Liver (tissue), 9 donors: ENCODE measurements around the gene CNTN5. TPM values are rescaled to one million over a fixed set of nuclear protein-coding genes. Genes with fewer than 3 reads are reported as not detected.

Experiments
- DNase-seq: peaks from one replicate; pipeline ENCODE4 v3.0.0-alpha.2; 2017; ENCODE audit warnings: low spot score
- H3K27ac ChIP-seq, 2 donors: one replicate each; pipeline ENCODE4 v1.7.0; 2013; ENCODE audit warnings: inconsistent platforms in 2 of 2, low read length in 2 of 2, control low read depth in 1 of 2, low read depth in 1 of 2, mild to moderate bottlenecking in 1 of 2
- H3K27me3 ChIP-seq, 4 donors: one replicate each; pipeline versions ENCODE4 v1.6.1 to v1.7.0; 2013; ENCODE audit warnings: low read length in 3 of 4, inconsistent platforms in 1 of 4, mild to moderate bottlenecking in 1 of 4, moderate library complexity in 1 of 4; ENCODE audit not compliant: control insufficient read depth in 4 of 4, insufficient read depth in 4 of 4
- H3K36me3 ChIP-seq, 4 donors: one replicate each; pipeline versions ENCODE4 v1.6.1 to v1.7.0; 2013; ENCODE audit warnings: low read length in 3 of 4, mild to moderate bottlenecking in 3 of 4, low read depth in 1 of 4, moderate library complexity in 1 of 4; ENCODE audit not compliant: control insufficient read depth in 4 of 4, insufficient read depth in 3 of 4
- H3K4me1 ChIP-seq, 4 donors: one replicate each; pipeline versions ENCODE4 v1.6.1 to v1.7.0; 2013; ENCODE audit warnings: low read length in 3 of 4, mild to moderate bottlenecking in 3 of 4, moderate library complexity in 1 of 4; ENCODE audit not compliant: control insufficient read depth in 4 of 4, insufficient read depth in 4 of 4
- H3K4me3 ChIP-seq, 3 donors: one replicate each; pipeline versions ENCODE4 v1.6.1 to v1.7.0; 2013; ENCODE audit warnings: low read length in 3 of 3, control low read depth in 1 of 3, low read depth in 1 of 3, mild to moderate bottlenecking in 1 of 3
- H3K9ac ChIP-seq, 2 donors: one replicate each; pipeline ENCODE4 v1.7.0; 2013; ENCODE audit warnings: low read length in 2 of 2, mild to moderate bottlenecking in 2 of 2, moderate library complexity in 2 of 2, control low read depth in 1 of 2, low read depth in 1 of 2
- H3K9me3 ChIP-seq, 4 donors: one replicate each; pipeline versions ENCODE4 v1.6.1 to v1.7.0; 2013; ENCODE audit warnings: low read length in 3 of 4; ENCODE audit not compliant: control insufficient read depth in 4 of 4
- EGR1 ChIP-seq, 2 donors: IDR thresholded peaks; 2 replicates each; pipeline ENCODE4 v1.6.1; 2016 to 2018; ENCODE audit warnings: antibody characterized with exemption in 2 of 2, low read depth in 2 of 2
- FOXA1 ChIP-seq: IDR thresholded peaks from 2 replicates; pipeline ENCODE4 v1.6.1; 2016; ENCODE audit warnings: antibody characterized with exemption
- FOXA2 ChIP-seq: IDR thresholded peaks from 2 replicates; pipeline ENCODE4 v1.6.1; 2016; ENCODE audit warnings: antibody characterized with exemption
- GABPA ChIP-seq, 2 donors: IDR thresholded peaks in 1 of 2; conservative IDR thresholded peaks in 1 of 2; 2 replicates each; pipeline ENCODE4 v1.6.1; 2016; ENCODE audit warnings: antibody characterized with exemption in 2 of 2, mild to moderate bottlenecking in 1 of 2, moderate library complexity in 1 of 2
- HNF4A ChIP-seq, 2 donors: conservative IDR thresholded peaks; 2 replicates each; pipeline ENCODE4 v1.6.1; 2016; ENCODE audit warnings: antibody characterized with exemption in 2 of 2, mild to moderate bottlenecking in 2 of 2
- HNF4G ChIP-seq: IDR thresholded peaks from 2 replicates; pipeline ENCODE4 v1.6.1; 2016; ENCODE audit warnings: antibody characterized with exemption
- JUND ChIP-seq, 2 donors: IDR thresholded peaks; 2 replicates each; pipeline ENCODE4 v1.6.1; 2016; ENCODE audit warnings: antibody characterized with exemption in 2 of 2
- NR2F2 ChIP-seq: IDR thresholded peaks from 2 replicates; pipeline ENCODE4 v1.6.1; 2016; ENCODE audit warnings: antibody characterized with exemption
- RAD21 ChIP-seq, 2 donors: IDR thresholded peaks; 2 replicates each; pipeline ENCODE4 v1.6.1; 2016; ENCODE audit warnings: antibody characterized with exemption in 2 of 2, mild to moderate bottlenecking in 2 of 2
- RXRA ChIP-seq, 2 donors: IDR thresholded peaks; 2 replicates each; pipeline ENCODE4 v1.6.1; 2017 to 2018; ENCODE audit warnings: antibody characterized with exemption in 2 of 2, mild to moderate bottlenecking in 1 of 2
- SP1 ChIP-seq: IDR thresholded peaks from 2 replicates; pipeline ENCODE4 v1.6.1; 2018; ENCODE audit warnings: antibody characterized with exemption, mild to moderate bottlenecking
- TAF1 ChIP-seq: conservative IDR thresholded peaks from 2 replicates; pipeline ENCODE4 v1.6.1; 2016; ENCODE audit warnings: antibody characterized with exemption, mild to moderate bottlenecking
- YY1 ChIP-seq: IDR thresholded peaks from 2 replicates; pipeline ENCODE4 v1.6.1; 2016; ENCODE audit warnings: antibody characterized with exemption, mild to moderate bottlenecking
- WGBS: extraction: QIAGEN DNeasy Blood & Tissue Kit; methylation state at CpG from one replicate; pipeline ENCODE4 v1.1.7; 2013; 5-methylcytosine and 5-hydroxymethylcytosine counted together
- polyA plus RNA-seq, 2 donors: library from polyadenylated mRNA; stranded (reverse) in 1 of 2; unstranded in 1 of 2; fragments of 200-250 nt in 1 of 2; fragments of >200 nt in 1 of 2; fragmentation: Nextera tagmentation in 1 of 2; extraction: Ambion mirVana in 1 of 2; gene quantifications; one replicate each; pipeline versions ENCODE4 v1.2.1 to v1.2.3, GENCODE V29; 2013 to 2015
- total RNA-seq, 2 donors: library from RNA; depleted of rRNA; stranded (reverse); fragments of >200 nt; gene quantifications; one replicate each; pipeline ENCODE4 v1.2.3, GENCODE V29; 2014
- TF ChIP-seq, protein P1 (sequence below): IDR thresholded peaks from 2 replicates; pipeline ENCODE4 v1.6.1; 2016; ENCODE audit warnings: antibody characterized with exemption
- TF ChIP-seq, protein P2 (sequence below): fragments of 150-350 bp; IDR thresholded peaks from 2 replicates; pipeline ENCODE4 v1.5.1; 2017; ENCODE audit warnings: improper control_type of control experiment, low read depth, low read length; ENCODE audit not compliant: missing input control
- TF ChIP-seq, protein P3 (sequence below): IDR thresholded peaks from 2 replicates; pipeline ENCODE4 v1.6.1; 2016; ENCODE audit warnings: antibody characterized with exemption
- TF ChIP-seq, protein P4 (sequence below): IDR thresholded peaks from 2 replicates; pipeline ENCODE4 v1.6.1; 2016; ENCODE audit warnings: antibody characterized with exemption
- TF ChIP-seq, protein P5 (sequence below): IDR thresholded peaks from 2 replicates; pipeline ENCODE4 v1.6.1; 2016; ENCODE audit warnings: antibody characterized with exemption, mild to moderate bottlenecking
- donor health status: healthy.
- donor health status: healthy.
- donor health status: healthy.
- donor health status: healthy.
- donor health status: healthy.

Gene CNTN5
- total and polyA plus RNA-seq, 4 donors, result 0.01 to 0.08 (median 0.04) TPM

DNA sequence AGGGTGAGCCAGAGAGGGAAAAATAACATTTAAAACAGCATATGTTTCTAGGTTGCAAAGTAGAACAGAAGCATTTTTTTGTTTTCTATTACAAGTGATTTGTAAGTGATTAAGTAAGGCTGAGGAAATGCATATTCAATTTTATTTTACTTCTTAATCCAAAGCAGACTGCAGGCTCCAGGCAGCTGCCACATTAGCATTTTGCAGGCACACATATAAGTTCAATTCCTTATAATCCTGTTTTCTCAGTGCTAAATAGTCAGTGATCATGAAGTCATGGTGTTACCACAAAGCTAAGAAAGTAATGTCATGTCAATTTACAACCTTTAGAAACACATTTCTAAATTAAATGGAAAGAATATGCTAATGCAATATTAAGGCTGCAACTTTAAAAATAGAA, 149.8 kb downstream of the CNTN5 start:
- no peaks in the 10 kb centered on the region for H3K27me3 ChIP-seq
- no peak overlapping the region for H3K9ac ChIP-seq
- DNase-seq, result no peak
- no peaks in the 10 kb centered on the region for H3K9me3 ChIP-seq
- H3K36me3 ChIP-seq, result no peaks in the 10 kb centered on the region
- TF ChIP-seq GABPA (IDR thresholded peaks at IDR 0.05 in 1 of 2, conservative IDR thresholded peaks at IDR 0.05 in 1 of 2) (no peak), FOXA1 (no peak), SP1 (no peak), TAF1 (no peak), FOXA2 (no peak), HNF4G (no peak), HNF4A (conservative IDR thresholded peaks at IDR 0.05) (no peak), JUND (IDR thresholded peaks at IDR 0.05) (no peak), RXRA (IDR thresholded peaks at IDR 0.05) (no peak), NR2F2 (no peak), RAD21 (IDR thresholded peaks at IDR 0.05) (no peak), YY1 (no peak), EGR1 (IDR thresholded peaks at IDR 0.05; ENCODE audit: low read depth in 2 of 2) (no peak)
- TF ChIP-seq, protein P1, sequence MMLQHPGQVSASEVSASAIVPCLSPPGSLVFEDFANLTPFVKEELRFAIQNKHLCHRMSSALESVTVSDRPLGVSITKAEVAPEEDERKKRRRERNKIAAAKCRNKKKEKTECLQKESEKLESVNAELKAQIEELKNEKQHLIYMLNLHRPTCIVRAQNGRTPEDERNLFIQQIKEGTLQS, result no peak
- TF ChIP-seq, protein P2, sequence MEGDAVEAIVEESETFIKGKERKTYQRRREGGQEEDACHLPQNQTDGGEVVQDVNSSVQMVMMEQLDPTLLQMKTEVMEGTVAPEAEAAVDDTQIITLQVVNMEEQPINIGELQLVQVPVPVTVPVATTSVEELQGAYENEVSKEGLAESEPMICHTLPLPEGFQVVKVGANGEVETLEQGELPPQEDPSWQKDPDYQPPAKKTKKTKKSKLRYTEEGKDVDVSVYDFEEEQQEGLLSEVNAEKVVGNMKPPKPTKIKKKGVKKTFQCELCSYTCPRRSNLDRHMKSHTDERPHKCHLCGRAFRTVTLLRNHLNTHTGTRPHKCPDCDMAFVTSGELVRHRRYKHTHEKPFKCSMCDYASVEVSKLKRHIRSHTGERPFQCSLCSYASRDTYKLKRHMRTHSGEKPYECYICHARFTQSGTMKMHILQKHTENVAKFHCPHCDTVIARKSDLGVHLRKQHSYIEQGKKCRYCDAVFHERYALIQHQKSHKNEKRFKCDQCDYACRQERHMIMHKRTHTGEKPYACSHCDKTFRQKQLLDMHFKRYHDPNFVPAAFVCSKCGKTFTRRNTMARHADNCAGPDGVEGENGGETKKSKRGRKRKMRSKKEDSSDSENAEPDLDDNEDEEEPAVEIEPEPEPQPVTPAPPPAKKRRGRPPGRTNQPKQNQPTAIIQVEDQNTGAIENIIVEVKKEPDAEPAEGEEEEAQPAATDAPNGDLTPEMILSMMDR, result no peak
- TF ChIP-seq, protein P3, sequence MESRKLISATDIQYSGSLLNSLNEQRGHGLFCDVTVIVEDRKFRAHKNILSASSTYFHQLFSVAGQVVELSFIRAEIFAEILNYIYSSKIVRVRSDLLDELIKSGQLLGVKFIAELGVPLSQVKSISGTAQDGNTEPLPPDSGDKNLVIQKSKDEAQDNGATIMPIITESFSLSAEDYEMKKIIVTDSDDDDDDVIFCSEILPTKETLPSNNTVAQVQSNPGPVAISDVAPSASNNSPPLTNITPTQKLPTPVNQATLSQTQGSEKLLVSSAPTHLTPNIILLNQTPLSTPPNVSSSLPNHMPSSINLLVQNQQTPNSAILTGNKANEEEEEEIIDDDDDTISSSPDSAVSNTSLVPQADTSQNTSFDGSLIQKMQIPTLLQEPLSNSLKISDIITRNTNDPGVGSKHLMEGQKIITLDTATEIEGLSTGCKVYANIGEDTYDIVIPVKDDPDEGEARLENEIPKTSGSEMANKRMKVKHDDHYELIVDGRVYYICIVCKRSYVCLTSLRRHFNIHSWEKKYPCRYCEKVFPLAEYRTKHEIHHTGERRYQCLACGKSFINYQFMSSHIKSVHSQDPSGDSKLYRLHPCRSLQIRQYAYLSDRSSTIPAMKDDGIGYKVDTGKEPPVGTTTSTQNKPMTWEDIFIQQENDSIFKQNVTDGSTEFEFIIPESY, result no peak
- TF ChIP-seq, protein P4, sequence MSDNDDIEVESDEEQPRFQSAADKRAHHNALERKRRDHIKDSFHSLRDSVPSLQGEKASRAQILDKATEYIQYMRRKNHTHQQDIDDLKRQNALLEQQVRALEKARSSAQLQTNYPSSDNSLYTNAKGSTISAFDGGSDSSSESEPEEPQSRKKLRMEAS, result no peak
- TF ChIP-seq, protein P5, sequence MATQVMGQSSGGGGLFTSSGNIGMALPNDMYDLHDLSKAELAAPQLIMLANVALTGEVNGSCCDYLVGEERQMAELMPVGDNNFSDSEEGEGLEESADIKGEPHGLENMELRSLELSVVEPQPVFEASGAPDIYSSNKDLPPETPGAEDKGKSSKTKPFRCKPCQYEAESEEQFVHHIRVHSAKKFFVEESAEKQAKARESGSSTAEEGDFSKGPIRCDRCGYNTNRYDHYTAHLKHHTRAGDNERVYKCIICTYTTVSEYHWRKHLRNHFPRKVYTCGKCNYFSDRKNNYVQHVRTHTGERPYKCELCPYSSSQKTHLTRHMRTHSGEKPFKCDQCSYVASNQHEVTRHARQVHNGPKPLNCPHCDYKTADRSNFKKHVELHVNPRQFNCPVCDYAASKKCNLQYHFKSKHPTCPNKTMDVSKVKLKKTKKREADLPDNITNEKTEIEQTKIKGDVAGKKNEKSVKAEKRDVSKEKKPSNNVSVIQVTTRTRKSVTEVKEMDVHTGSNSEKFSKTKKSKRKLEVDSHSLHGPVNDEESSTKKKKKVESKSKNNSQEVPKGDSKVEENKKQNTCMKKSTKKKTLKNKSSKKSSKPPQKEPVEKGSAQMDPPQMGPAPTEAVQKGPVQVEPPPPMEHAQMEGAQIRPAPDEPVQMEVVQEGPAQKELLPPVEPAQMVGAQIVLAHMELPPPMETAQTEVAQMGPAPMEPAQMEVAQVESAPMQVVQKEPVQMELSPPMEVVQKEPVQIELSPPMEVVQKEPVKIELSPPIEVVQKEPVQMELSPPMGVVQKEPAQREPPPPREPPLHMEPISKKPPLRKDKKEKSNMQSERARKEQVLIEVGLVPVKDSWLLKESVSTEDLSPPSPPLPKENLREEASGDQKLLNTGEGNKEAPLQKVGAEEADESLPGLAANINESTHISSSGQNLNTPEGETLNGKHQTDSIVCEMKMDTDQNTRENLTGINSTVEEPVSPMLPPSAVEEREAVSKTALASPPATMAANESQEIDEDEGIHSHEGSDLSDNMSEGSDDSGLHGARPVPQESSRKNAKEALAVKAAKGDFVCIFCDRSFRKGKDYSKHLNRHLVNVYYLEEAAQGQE, result no peak
- no peaks in the 10 kb centered on the region for H3K4me1 ChIP-seq
- H3K4me3 ChIP-seq, result no peak overlapping the region
- H3K27ac ChIP-seq, result no peak overlapping the region

DNA sequence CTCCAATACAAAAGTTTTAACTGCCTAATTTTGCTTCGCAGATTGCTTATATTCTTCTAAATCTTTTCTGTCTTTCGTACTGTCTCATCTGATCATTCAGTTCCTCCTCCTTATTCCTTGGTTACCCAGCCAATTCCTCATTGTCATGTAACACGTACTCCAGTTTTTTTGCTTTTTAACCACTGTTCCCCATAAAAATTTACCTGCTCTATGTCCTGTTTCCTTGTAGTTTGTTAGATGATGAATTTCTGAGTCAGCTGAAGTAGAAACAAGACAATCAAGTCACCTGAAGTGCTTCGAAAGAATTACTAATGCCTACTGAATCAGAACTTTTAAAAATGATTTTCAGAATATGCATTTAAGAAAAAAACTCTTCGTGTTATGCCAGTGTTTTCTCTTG, 150.6 kb downstream of the CNTN5 start:
- H3K9me3 ChIP-seq, result no peaks in the 10 kb centered on the region
- 80% methylated on average over 5 of the region's 5 CpGs for WGBS
- no peak overlapping the region for H3K9ac ChIP-seq
- TF ChIP-seq GABPA (IDR thresholded peaks at IDR 0.05 in 1 of 2, conservative IDR thresholded peaks at IDR 0.05 in 1 of 2) (no peak), YY1 (no peak), TAF1 (no peak), FOXA1 (no peak), JUND (IDR thresholded peaks at IDR 0.05) (no peak), NR2F2 (no peak), FOXA2 (no peak), RAD21 (IDR thresholded peaks at IDR 0.05) (no peak), RXRA (IDR thresholded peaks at IDR 0.05) (no peak), HNF4G (no peak)
- TF ChIP-seq, protein P3, result no peak
- TF ChIP-seq, protein P5, result no peak
- no peak for DNase-seq
- no peaks in the 10 kb centered on the region for H3K27me3 ChIP-seq
- H3K27ac ChIP-seq, result no peak overlapping the region
- no peak overlapping the region for H3K4me3 ChIP-seq
- no peaks in the 10 kb centered on the region for H3K4me1 ChIP-seq
- no peaks in the 10 kb centered on the region for H3K36me3 ChIP-seq
